Osteocyte (in vitro differentiated cells): ENCODE results near the gene KLC3. TPM values are rescaled to one million over a fixed set of nuclear protein-coding genes. Genes with fewer than 3 reads are reported as not detected.

ENCODE experiments used
- DNase-seq: peaks from one replicate; pipeline ENCODE4 v3.0.0; 2021; ENCODE audit warnings: mixed read lengths; ENCODE audit not compliant: unreplicated experiment; ENCODE audit errors: extremely low spot score
- H3K27ac Mint-ChIP-seq: one replicate; pipeline ENCODE4 v1.8.0; 2021; ENCODE audit warnings: mild to moderate bottlenecking, mixed read lengths; ENCODE audit not compliant: unreplicated experiment
- H3K27me3 Mint-ChIP-seq: one replicate; pipeline ENCODE4 v1.8.0; 2021; ENCODE audit warnings: mixed read lengths; ENCODE audit not compliant: unreplicated experiment
- H3K36me3 Mint-ChIP-seq: one replicate; pipeline ENCODE4 v1.8.0; 2021; ENCODE audit warnings: mixed read lengths; ENCODE audit not compliant: unreplicated experiment
- H3K4me1 Mint-ChIP-seq: one replicate; pipeline ENCODE4 v1.8.0; 2021; ENCODE audit warnings: mixed read lengths; ENCODE audit not compliant: unreplicated experiment
- H3K4me3 Mint-ChIP-seq: one replicate; pipeline ENCODE4 v1.8.0; 2021; ENCODE audit warnings: mild to moderate bottlenecking, moderate library complexity, mixed read lengths; ENCODE audit not compliant: unreplicated experiment
- H3K9me3 Mint-ChIP-seq: one replicate; pipeline ENCODE4 v1.8.0; 2021; ENCODE audit warnings: mixed read lengths; ENCODE audit not compliant: unreplicated experiment
- long read RNA-seq: library from polyadenylated mRNA; unstranded; transcript quantifications from one replicate; pipeline ENCODE4 v2.0.0, GENCODE V29; 2021
- total RNA-seq: library from RNA; stranded (reverse); gene quantifications from 2 replicates; pipeline ENCODE4 v1.2.1, GENCODE V29; 2021
- TF ChIP-seq, protein P1 (sequence below): fragments of 200-600 bp; sonication (generic); IDR thresholded peaks from 2 replicates; pipeline ENCODE4 v1.5.0; 2021; ENCODE audit warnings: antibody characterized with exemption, mild to moderate bottlenecking, moderate library complexity

KLC3 gene
- 0.21 TPM in 1 of 2 replicates, not detected in the other for total RNA-seq
- long read RNA-seq = 0 reads

DNA sequence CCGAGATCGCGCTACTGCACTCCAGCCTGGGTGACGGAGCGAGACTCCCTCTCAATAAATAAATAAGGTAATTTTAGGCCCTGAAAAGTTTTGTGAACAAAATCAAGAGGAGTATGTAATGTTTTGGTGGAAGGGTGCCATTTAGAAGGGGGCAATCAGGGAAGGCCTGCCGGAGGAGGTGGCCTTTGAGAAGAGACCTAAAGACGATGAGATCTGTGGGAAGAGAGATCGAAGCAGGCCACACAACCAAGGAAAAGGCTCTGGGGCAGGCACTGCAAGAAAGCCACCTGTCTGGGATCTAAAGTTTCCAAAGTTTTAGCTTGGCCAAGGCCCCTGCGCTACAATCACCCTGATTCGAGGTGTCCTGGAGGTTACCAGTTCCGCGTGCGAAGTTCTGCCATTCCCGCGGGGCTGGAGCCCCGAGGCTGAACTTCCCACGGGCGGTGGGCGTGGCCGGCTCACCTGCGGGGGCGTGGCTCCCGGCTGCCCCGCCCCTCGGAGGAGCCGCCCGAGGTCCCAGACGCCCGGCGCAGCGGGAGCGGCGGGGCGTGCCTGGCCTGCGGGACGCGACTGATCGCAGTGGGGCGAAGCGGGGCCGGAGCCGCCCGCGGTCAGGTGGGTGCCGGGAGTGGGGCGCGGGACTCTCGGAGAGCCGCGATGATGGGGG is at the start of gene KLC3:
Gene KLC3, plus strand, starts transcription at position 519 of the 667 bp plus-strand sequence. CDS start 4,792 bp downstream, outside the sequence.
- Mint-ChIP-seq H3K4me1 (peaks cover 6% of the 10 kb centered on the region), H3K27me3 (peaks cover 2% of the 10 kb centered on the region), H3K27ac (no peak within 1 kb of the TSS), H3K9me3 (no peaks in the 10 kb centered on the region), H3K4me3 (no peak within 1 kb of the TSS), H3K36me3 (no peaks in the 10 kb centered on the region)
- DNase-seq = no peak
- TF ChIP-seq, protein P1, sequence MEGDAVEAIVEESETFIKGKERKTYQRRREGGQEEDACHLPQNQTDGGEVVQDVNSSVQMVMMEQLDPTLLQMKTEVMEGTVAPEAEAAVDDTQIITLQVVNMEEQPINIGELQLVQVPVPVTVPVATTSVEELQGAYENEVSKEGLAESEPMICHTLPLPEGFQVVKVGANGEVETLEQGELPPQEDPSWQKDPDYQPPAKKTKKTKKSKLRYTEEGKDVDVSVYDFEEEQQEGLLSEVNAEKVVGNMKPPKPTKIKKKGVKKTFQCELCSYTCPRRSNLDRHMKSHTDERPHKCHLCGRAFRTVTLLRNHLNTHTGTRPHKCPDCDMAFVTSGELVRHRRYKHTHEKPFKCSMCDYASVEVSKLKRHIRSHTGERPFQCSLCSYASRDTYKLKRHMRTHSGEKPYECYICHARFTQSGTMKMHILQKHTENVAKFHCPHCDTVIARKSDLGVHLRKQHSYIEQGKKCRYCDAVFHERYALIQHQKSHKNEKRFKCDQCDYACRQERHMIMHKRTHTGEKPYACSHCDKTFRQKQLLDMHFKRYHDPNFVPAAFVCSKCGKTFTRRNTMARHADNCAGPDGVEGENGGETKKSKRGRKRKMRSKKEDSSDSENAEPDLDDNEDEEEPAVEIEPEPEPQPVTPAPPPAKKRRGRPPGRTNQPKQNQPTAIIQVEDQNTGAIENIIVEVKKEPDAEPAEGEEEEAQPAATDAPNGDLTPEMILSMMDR = no peak

DNA sequence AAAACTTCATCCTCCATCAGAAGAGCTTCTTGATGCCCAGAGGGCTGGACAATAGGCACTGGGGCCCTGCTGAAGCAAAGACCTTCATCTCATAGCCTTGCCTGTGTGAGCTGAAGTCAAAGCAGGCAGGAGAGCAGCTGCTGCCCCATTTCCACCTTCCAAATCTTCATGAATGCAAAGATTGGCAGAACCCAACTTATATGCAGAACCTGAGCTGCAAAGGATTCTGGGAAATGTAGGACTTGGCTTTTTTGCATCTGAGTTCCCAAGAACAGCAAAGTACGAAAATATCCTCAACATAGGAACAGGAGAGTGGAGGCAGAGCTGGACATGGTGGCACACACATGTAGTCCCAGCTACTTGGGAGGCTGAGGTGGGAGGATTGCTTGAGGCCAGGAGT is 48.7 kb upstream of the KLC3 start:
- DNase-seq = no peak
- Mint-ChIP-seq H3K36me3 (peaks cover 41% of the 10 kb centered on the region), H3K4me1 (no peaks in the 10 kb centered on the region), H3K4me3 (no peak overlapping the region), H3K27me3 (no peaks in the 10 kb centered on the region), H3K9me3 (peaks cover 3% of the 10 kb centered on the region), H3K27ac (no peak overlapping the region)
- TF ChIP-seq, protein P1 = no peak

DNA sequence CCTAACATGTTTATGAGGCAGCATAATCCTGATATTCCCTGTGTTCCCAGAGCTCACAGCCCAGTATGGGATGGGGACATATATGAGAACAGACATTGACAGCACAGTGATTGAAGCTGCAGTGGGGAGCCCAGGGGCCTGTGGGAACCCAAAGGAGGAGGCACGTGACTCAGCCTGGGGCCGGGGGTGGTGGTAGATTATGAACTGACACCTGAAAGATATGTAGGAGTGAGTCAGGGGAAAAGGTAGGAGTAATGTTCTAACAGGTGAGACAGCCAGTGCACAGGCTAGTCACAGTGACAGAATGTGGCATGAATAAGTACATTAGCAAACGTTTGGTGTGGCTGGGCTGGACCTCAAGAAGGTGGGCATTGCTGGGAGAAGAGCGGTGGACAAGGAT is 46.9 kb upstream of the KLC3 start:
- no peak overlapping the region for H3K4me3 Mint-ChIP-seq
- no peaks in the 10 kb centered on the region for H3K4me1 Mint-ChIP-seq
- no peak for DNase-seq
- H3K27ac Mint-ChIP-seq = no peak overlapping the region
- H3K9me3 Mint-ChIP-seq = peaks cover 3% of the 10 kb centered on the region
- H3K36me3 Mint-ChIP-seq = peaks cover 43% of the 10 kb centered on the region
- TF ChIP-seq, protein P1 = no peak
- H3K27me3 Mint-ChIP-seq = no peaks in the 10 kb centered on the region

DNA sequence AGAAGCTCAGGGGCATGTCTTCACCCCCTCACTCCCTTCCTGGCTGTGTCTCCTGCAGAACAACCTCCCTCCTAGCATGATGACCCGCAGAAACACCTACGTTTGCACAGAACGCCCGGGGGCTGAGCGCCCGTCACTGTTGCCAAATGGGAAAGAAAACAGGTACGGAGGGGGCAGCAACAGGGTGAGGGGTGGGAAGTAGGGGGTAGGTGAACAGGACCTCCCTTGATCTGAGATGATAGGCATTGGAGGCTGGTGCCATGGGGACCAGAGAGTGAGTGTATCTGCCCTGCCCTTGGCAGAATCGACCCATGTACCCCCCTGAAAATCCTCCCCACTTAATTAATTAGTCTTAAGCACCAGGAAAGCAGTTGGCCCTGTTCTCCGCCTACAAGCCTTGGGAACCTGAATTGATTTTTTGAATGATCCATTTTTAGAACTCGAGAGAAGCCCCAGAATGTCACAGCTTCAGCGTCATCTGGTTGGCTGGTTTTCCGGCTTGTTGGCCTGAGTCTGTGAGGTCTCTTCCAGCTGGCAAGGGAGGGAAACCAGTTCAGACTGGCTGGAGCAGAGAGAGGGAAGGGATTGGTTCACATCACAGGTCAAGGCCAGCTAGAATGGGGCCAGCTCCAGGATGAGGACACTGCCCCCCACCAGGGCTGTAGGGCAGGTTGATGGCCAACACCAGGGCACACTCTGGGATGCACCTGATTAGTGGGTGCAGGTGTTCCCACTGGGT is 46.1 kb upstream of the KLC3 start:
- Mint-ChIP-seq H3K36me3 (peaks cover 49% of the 10 kb centered on the region), H3K4me1 (no peaks in the 10 kb centered on the region), H3K27ac (no peak overlapping the region), H3K9me3 (peaks cover 3% of the 10 kb centered on the region), H3K27me3 (no peaks in the 10 kb centered on the region), H3K4me3 (no peak overlapping the region)
- TF ChIP-seq, protein P1 = no peak
- no peak for DNase-seq

DNA sequence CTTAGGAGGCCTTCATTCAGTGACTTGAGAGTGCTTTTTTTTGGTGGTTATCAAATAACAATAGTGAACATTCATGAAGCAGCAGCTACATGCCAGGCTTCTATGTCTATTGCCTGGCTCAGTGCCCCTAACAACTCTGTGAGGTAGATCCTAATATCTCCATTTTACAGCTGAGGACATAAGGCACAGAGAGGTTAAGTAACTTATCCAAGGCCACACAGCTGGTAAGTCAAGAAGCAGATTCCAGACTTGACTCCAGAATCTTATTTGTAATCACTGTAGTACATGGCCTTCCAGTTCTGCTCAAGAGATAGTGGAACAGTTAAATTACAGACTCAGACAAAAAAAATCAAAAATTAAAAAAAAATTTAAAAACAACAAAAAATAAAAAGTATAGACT is 44.7 kb upstream of the KLC3 start:
- peaks cover 55% of the 10 kb centered on the region for H3K36me3 Mint-ChIP-seq
- no peaks in the 10 kb centered on the region for H3K27me3 Mint-ChIP-seq
- no peak overlapping the region for H3K27ac Mint-ChIP-seq

More for the DNA sequence above, 44.7 kb upstream of the KLC3 start:
- Mint-ChIP-seq H3K9me3 (peaks cover 3% of the 10 kb centered on the region), H3K4me3 (no peak overlapping the region), H3K4me1 (no peaks in the 10 kb centered on the region)
- no peak for DNase-seq
- TF ChIP-seq, protein P1 = no peak
